Measurements from ENCODE around the gene ALPL. TPM values are rescaled to one million over a fixed set of nuclear protein-coding genes. Genes with fewer than 3 reads are reported as not detected.

The ALPL gene
- polyA plus RNA-seq, 3 donors: 2.8 to 51.4 (median 29.6) TPM

DNA sequence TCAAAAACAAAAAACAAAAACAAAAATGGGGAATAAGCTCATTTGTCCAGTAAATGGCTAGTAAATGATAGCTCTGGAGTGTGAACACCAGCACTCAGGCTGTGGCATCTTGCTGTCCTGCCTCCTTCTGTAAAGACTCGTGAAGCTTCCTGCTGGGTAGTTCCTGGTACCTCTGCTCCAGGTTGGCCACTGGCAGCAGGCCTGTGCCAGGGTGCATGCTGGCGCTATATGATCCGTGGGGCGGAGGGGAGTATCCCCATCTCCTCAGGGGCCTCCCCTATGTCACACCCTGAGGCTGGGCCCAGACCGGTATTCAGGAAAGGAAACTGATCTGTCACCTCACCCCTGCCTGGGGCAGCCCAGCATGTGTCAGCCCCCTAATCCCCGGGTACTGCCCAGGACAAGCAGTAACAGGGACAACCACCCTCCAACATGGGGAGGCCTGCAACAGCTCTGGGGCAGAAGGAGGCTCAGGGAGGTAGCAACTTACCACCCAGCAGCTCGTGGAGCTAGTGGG is 14.1 kb downstream of the ALPL start:
- H3K27ac ChIP-seq (ENCODE audit: low read depth, low read length): no peak overlapping the region
- WGBS, 3 donors: 83 to 90% (median 89%) methylated on average over 7 of the region's 7 CpGs

DNA sequence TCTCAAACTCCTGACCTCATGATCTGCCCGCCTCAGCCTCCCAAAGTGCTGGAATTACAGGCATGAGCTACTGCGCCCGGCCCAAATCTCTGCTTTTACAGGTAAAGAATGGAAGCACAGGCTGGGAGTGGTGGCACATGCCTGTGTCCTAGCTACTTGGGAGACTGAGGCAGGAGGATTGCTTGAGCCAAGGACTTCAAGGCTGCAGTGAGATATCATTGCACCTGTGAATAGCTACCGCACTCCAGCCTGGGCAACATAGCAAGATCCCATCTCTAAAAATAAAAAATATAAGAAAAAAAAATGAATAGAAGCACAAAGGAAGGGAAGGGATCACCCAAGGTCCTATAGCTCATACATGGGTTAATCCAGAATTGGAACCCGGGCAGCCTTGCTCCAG is 15.0 kb downstream of the ALPL start:
- 84 to 93% (median 92%) methylated on average over 5 of the region's 5 CpGs for WGBS, 3 donors
- no peak overlapping the region for H3K27ac ChIP-seq (ENCODE audit: low read depth, low read length)

DNA sequence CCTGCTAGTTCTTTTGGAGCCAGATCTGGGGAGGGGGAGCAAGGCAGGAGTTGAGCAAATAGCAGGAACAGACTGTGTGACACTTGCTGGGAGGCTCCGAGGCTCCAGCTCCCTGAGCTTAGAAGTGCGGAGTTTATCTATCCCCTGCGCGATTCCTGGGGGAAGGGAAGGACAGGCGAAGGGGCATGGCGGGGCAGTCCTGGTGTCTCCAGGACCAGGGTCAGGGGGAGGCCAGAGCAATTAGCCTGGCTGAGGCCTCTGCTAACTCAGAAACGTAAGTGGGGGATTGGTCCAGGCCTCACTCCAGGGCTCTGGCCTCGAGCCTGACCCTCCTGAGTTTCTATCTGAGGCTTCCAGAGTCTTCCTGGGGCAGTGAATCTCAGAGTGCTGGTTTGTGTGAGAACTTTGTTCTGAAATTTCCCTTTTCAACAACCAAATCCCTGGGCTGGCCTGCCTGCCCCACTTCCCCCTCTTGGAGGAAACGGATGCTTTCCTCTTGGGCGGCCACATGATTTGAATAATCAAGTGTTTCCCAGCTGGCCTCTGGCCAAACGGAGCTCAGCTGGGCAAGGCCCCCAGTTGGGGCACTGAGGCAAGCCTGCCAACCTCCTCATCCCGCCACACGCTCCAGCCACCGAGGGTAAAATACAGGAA is 15.6 kb downstream of the ALPL start:
- H3K27ac ChIP-seq (ENCODE audit: low read depth, low read length): no peak overlapping the region
- WGBS, 3 donors: 29 to 77% (median 39%) methylated on average over 14 of the region's 14 CpGs

DNA sequence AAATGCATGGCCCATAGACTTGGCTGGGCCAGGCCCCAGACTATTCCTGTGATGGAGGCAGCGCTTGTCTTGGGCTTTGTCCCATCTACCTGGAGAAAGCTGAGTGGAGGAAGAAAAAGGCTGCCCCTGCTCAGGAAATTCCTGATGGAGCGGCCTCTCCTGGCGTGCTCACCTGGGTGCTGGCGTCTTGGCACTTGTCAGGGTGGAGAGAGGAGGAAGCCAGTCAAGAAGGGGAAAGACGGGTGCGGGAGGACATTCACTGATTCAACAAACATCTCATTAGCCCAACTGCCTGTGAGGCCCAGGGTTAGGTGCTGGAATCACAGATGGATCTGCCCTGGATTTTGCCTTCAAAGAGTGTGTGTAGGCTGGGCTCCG is 16.1 kb downstream of the ALPL start:
- 78 to 88% (median 86%) methylated on average over 7 of the region's 7 CpGs for WGBS, 3 donors

DNA sequence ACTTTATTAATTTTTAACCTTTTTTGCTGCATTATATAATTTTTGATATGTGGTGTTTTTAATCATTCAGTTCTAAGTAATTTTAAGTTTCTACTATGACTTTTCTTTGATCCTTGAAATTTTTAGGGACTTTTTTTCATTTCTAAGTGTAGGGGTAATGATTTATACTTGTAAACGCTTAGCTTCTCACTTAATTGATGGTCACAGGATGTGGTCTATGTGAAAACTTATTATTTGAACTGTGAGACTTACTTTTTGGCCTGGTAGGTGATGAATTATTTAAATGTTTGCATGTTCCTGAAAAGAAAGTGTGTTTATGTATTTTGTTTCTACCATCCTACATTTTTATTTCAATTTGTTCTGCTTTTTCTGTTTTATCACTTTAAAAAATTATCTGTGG is 17.2 kb downstream of the ALPL start:
- WGBS, 3 donors: 65 to 72% (median 65%) methylated on average over 1 of the region's 1 CpG
- no peak overlapping the region for H3K27ac ChIP-seq (ENCODE audit: low read depth, low read length)

More for the DNA sequence above, 16.1 kb downstream of the ALPL start:
- H3K27ac ChIP-seq (ENCODE audit: low read depth, low read length): no peak overlapping the region

DNA sequence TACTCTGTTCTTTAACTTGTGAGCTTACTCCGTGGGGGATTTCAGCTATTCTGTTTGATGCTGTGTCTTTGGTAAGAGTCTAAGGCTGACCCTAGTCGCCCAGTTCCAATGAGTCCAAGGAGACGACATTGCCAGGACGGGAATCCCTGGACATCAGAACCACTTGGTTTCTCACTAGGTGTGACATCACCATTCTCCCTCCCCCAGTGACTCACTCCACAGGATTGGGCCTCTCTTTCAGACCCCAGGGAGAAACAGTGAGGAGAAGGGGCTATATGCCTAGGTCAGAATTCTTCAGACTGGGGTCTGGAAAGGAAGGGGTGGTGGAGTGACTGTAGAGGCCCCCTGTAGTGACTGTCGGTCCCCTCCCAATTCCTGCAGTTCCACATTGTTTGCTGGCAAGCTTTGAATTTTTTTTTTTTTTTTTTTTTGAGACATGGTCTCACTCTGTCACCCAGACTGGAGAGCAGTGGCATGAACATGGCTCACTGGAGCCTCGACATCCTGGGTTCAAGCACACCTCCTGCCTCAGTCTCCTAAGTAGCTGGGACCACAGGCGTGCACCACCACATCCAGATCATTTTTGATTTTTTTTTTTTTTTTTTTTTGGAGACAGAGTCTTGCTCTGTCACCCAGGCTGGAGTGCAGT is 21.3 kb downstream of the ALPL start:
- H3K27ac ChIP-seq (ENCODE audit: low read depth, low read length): no peak overlapping the region
- 66 to 78% (median 73%) methylated on average over 7 of the region's 7 CpGs for WGBS, 3 donors

DNA sequence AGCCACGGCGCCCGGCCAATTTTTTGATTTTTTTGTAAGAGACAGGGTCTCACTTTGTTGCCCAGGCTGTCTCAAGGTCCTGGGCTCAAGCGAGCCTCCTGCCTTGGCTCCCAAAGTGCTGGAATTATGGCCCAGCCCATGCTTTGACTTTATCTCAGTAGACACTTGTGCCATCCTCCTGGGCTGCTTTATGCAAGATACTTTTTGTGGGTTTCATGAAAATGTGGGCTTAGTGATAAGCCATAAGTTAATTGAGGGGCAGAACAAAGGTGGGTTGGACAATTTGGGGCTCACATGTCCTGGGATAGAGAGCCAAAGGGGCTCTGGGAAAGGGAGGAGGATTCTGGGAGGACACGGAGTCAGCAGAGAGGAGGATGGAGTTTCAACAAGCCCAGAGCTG is 22.0 kb downstream of the ALPL start:
- WGBS, 3 donors: 91 to 94% (median 94%) methylated on average over 5 of the region's 5 CpGs

DNA sequence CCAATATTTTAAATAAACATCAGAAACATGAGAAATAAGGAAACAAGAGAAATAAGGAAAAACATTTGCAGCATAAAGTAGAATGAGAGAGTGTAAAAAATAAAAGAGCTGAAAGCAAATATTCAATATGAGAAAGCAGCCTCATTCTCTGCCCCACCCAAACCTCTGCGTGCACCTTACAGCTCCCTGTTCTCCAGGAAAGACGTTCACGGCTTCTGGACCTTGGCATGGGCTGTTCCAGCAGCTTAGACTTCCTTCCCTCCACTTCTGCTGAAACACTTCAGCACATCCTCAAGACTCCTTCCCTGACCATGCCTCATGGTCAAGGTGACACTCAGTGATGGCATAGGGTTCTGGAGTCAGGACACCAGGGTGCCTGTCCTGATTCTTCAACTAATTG is 23.3 kb downstream of the ALPL start:
- no peak overlapping the region for H3K27ac ChIP-seq (ENCODE audit: low read depth, low read length)
- 61 to 71% (median 69%) methylated on average over 3 of the region's 3 CpGs for WGBS, 3 donors

More for the DNA sequence above, 22.0 kb downstream of the ALPL start:
- no peak overlapping the region for H3K27ac ChIP-seq (ENCODE audit: low read depth, low read length)

DNA sequence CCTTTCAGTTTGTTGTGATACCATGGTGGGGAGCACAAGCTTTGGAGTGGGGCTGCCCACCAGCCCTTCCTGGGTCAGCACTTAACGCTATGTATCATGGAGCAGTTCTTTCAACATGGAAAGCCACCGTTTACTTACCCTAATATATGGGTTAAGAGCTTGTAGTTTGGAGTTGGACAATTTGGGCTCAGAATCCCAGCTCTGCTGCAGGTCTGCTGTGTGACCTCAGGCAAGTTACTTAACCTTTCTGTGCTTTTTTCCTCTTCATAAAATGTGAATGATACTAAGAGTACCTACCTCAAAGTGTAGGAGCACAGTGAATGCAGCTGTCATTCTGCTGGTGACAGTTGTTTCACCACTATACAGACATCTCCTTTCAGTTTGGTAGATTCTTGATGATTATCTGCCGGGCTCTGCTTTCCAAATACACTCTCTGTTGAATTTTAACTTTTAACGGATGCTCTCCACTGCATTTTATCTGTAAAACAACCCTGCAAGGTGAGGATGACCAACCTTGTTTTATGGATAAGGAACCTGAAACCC is 23.8 kb downstream of the ALPL start:
- WGBS, 3 donors: 70 to 91% (median 89%) methylated on average over 4 of the region's 4 CpGs
- H3K27ac ChIP-seq (ENCODE audit: low read depth, low read length): no peak overlapping the region

DNA sequence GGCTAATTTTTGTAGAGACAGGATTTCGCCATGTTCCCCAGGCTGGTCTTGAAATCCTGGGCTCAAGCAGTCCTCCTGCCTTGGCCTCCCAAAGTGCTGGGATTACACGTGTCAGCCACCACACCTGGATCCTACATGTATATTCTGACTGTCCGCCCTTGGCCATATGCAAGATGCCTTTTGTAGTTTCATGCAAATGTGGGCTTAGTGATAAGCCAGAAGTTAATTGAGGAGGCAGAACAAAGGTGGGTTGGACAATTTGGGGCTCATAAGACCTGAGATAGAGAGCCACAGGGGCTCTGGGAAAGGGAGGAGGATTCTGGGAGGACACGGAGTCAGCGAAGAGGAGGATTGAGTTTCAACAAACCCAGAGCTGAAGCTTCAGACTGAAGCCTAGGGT is 24.9 kb downstream of the ALPL start:
- H3K27ac ChIP-seq (ENCODE audit: low read depth, low read length): no peak overlapping the region
- 83 to 88% (median 83%) methylated on average over 5 of the region's 5 CpGs for WGBS, 3 donors

DNA sequence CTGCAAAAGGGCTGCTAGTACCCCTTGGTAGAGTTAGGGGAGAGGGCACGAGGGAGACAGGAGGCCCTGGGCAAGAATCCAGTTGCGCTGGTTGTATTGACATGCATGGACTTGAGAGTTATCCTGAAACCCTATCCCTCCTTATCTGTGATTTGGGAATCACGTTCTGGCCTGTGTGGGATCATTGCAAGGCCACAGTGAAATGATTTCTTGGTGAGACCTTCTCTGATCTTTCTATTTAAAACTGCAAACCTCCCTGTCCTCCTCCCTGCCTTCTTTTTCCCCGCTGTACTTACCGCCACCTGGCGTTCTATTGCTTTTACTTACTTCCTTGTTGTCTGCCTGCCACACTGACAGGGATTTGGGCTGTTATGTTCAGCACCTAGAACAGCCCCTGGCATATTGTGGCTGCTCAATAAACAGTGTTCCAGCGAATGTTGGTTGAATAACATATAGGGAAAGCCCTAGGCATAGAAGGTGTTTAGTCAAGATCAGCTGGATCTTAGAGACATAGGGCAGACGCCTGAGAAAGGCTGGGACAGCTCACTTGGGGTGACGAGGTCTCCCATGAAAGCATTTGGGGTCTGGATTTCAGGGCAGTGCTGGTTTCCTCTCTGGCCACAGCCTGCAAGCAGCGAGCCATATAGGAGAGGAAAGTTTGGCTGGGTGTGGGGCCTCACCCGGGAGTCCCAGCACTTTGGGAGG is 25.6 kb downstream of the ALPL start:
- 49 to 57% (median 53%) methylated on average over 11 of the region's 11 CpGs for WGBS, 3 donors

DNA sequence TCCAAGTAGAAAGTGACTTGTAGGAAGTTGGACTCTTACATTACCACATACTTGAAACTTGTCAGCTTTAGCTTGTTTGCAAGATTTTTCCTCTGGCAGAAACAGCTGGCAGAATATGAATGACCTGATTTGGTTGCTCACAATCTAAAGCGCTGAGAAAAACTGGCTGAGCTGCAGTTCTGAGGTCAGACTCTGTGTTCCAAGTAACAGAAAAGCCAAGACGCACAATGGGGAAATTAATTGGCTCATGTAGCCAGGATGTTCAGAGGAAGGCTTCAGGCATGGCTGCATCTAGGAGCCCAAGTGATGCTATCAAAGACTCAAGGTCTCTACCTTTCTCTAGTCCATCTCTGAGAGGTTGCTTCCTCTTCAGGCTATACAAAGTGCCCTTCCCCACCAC is 27.0 kb downstream of the ALPL start:
- H3K27ac ChIP-seq (ENCODE audit: low read depth, low read length): no peak overlapping the region
- WGBS, 3 donors: 47 to 75% (median 56%) methylated on average over 2 of the region's 2 CpGs

More for the DNA sequence above, 25.6 kb downstream of the ALPL start:
- H3K27ac ChIP-seq (ENCODE audit: low read depth, low read length): no peak overlapping the region

DNA sequence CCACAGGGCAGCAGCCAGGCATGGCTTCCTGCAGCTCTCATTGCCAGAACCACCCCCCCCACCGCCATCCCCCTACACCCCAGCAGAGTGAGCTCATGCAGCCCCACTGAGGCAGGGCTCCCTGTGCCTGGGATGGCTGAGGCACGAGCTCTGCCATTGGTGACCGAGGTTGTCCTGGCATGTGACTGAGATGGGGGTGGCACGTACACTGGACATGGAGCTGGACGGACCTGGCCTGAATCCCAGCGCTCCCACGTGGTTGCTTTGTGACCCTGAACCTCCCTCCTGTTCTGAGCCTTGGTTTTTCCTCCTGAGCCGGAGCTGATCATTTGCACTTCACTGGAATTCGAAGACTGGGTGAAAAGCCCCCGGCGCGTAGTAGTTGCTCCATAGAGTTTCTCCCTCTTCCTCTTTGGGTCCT is 28.3 kb downstream of the ALPL start:
- H3K27ac ChIP-seq (ENCODE audit: low read depth, low read length): no peak overlapping the region
- 12 to 37% (median 30%) methylated on average over 12 of the region's 12 CpGs for whole genome bisulfite sequencing, 3 donors

DNA sequence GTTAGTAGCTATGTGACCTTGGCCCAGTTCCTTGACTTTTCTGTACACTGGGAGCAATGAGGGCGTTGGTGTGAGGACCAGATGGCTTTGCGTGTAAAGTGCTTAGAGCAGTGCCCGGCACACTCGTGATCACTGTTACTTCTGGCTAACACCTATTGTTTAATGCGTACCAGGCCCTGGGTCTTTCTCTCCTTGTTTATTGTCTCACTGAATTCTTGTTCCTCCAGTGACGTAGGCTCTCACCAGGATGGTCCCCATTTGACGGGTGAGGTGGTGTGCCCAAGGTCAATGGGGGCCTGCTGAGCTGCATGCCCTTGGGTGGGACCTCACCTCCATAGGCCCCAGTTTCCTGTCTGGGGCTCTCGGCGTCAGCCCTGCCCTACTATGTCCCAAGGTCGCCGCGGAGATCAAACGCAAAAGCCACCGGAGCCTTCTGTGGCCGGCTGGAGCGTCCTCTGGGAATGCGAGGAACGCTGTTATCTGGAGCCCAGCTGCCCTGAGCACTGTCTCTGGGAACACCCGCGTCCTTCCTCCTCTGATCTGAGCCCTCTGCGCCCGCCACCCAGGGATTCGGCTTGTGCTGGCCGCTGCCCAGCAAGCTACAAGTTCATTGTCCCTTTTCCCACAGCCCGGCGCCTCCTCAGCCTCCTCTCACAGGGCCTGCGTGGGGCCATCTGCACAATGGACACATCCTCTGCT is 28.9 kb downstream of the ALPL start:
- WGBS, 3 donors: 18 to 30% (median 26%) methylated on average over 27 of the region's 27 CpGs
- no peak overlapping the region for H3K27ac ChIP-seq (ENCODE audit: low read depth, low read length)

DNA sequence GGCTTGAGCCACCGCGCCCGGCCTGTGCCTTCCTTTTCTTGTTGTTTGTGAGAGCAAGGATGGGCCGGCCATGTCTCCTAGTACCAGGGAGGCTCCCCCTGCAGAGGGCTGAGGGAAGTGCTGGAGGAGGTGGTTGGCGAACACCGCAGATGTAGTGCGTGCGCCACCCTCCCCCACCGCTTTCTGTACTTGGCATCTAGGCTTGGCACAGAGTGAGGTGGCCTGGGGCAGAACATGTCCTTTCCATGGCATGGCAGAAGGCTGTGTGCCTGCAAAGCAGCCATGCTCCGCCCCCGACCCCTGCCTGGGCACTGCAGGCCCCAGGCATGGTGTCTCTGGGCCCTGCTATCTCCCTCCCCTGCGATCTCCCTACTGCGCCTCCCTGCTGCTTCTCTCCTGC is 30.7 kb downstream of the ALPL start:
- H3K27ac ChIP-seq (ENCODE audit: low read depth, low read length): no peak overlapping the region
- WGBS, 3 donors: 77 to 86% (median 84%) methylated on average over 11 to 13 of the region's 13 CpGs

DNA sequence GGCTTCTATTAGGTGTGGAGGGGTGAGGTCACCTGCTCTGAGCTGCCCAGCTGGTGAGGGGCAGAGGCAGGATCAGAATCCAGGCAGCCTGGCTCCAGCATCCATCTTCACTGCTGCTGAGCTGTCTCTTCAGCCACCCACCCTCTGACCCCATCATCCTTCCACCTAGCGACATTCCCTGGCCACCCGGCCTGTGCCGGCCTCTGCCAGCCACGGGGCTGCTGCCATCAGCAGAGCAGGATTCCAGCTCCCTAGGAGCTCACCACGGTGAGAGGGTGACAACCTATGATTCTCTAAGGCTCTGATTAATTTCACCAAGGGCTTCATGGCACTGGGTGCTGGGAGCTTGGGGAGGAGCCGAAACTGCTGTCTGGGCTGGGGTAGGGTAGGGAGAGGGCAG is 32.1 kb downstream of the ALPL start:
- H3K27ac ChIP-seq (ENCODE audit: low read depth, low read length): no peak overlapping the region
- 80 to 86% (median 84%) methylated on average over 6 of the region's 6 CpGs for WGBS, 3 donors

DNA sequence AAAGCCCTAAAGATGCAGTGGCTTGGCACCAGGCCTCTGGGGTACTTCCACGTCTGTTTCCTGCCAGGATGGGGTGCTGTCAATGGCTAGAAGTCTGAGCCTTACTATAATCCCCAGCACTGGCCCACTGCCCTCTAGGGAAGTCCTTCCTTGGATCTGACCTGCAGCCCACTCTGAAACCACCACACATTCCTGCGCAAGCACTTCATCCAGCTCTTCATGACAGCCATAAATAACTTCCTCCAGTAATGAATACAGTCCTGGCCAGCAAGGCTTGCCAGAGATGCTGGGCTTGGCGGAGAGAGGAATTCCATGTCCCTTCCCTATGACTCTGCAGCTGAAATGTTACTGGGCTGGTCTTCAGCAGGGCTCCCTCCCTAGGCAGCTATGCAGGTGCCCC is 32.6 kb downstream of the ALPL start:
- H3K27ac ChIP-seq (ENCODE audit: low read depth, low read length): no peak overlapping the region

DNA sequence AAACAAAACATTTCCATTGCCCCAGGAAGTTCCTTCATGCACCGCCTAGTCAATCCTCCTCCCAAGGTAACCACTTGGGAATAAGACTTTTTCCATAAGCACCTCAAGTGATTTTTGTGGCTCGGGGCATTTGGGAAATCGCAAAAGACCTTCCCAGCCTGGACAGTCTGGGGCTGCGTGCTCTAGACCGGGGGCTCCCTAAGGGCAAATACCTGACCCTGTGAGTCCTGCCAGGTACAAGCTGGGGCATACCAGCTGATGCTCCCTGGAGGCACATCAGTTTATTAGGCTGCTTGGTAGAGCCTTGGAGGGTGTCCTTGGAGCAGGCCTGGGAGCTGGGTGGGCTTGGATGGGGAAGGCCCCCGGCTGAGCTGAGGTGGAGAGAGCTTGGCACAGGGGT is 34.4 kb downstream of the ALPL start:
- no peak overlapping the region for H3K27ac ChIP-seq (ENCODE audit: low read depth, low read length)
- 84 to 98% (median 93%) methylated on average over 6 of the region's 6 CpGs for WGBS, 3 donors

More for the DNA sequence above, 32.6 kb downstream of the ALPL start:
- WGBS, 3 donors: 51 to 79% (median 55%) methylated on average over 3 of the region's 3 CpGs

DNA sequence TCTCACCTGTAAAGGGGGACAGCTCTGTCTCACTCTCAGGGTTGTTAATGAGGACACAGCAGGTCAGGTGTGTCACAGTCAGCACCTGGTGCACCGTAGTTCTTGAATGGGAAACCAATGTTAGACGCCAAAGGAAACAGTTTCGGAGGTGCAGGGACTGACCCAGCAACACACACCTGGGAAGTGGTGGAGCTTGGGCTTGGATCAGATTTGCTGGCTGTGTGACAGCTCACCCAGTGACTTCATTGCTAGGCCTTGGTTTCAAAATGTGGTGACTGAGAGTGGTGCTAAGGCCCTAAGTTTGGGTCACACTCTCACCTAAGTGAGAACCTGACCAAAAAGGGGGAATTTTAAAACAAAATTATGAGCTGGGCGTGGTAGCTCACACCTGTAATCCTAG is 34.9 kb downstream of the ALPL start:
- no peak overlapping the region for H3K27ac ChIP-seq (ENCODE audit: low read depth, low read length)

More for the DNA sequence above, 34.9 kb downstream of the ALPL start:
- 95 to 97% (median 96%) methylated on average over 4 of the region's 4 CpGs for WGBS, 3 donors
